Measurements from ENCODE around the gene FCRLA.

DNA sequence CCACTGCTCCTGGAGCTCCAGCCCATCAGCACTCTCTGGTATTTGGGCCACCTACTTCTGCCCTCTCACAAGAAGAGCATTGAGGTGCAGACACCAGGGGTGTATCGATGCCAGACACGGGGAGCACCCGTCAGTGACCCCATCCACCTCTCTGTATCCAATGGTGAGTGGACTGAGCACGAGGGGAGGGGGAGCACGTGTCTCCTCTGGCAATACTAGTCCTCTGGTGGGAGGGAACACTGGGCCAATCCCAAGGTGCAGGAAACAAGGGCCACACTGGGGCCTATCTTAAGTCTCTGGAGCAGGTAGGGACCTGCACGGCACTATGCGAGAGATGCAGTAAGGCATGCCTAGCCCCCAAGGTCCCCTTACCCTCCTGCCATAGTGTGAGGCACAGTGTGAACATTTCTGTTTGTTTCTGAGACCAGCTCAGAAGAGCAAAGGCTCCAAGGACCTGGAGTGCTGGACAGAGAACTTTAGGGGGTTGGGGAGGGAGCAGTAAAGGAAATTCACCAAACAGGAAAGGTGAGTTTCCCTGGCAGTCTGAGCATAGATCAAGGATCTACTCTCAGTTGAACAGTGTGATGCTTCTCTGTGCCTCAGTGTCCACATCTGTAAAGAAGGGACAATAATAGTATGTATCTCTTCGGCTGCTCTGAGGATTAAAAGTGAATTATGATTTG, 16.6 kb downstream of the FCRLA start:
- TF ChIP-seq, protein P1, sequence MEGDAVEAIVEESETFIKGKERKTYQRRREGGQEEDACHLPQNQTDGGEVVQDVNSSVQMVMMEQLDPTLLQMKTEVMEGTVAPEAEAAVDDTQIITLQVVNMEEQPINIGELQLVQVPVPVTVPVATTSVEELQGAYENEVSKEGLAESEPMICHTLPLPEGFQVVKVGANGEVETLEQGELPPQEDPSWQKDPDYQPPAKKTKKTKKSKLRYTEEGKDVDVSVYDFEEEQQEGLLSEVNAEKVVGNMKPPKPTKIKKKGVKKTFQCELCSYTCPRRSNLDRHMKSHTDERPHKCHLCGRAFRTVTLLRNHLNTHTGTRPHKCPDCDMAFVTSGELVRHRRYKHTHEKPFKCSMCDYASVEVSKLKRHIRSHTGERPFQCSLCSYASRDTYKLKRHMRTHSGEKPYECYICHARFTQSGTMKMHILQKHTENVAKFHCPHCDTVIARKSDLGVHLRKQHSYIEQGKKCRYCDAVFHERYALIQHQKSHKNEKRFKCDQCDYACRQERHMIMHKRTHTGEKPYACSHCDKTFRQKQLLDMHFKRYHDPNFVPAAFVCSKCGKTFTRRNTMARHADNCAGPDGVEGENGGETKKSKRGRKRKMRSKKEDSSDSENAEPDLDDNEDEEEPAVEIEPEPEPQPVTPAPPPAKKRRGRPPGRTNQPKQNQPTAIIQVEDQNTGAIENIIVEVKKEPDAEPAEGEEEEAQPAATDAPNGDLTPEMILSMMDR (conservative IDR thresholded peaks at IDR 0.05 in 1 of 2, IDR thresholded peaks at IDR 0.05 in 1 of 2; ENCODE audit: extremely low read depth in 1 of 2, insufficient read depth in 1 of 2, low read depth in 1 of 2, low read length in 2 of 2), result no peak
- no peak for TF ChIP-seq EZH2 (IDR thresholded peaks at IDR 0.05; ENCODE audit: borderline replicate concordance, low read length)
